Ureter (tissue), 1 donor: Measurements from ENCODE around the gene ZFYVE9. TPM values are rescaled to one million over a fixed set of nuclear protein-coding genes. Genes with fewer than 3 reads are reported as not detected.
"Not testable (repeated sequence)": the region's sequence is repeated elsewhere in the genome, so short reads cannot be mapped to it uniquely, and the experiment has no call there.

Experiments used
- DNase-seq: peaks from one replicate; pipeline ENCODE4 v3.0.0-alpha.2; 2020; ENCODE audit warnings: low spot score
- total RNA-seq: library from RNA; stranded (reverse); gene quantifications from one replicate; pipeline ENCODE4 v1.2.4, GENCODE V29; 2023
- donor health status: DM: yes; HTN: yes; CAD: no.

The ZFYVE9 gene
- total RNA-seq: 39.2 TPM

GRCh38 chr1:52141513-52142219 is at the start of gene ZFYVE9:
Gene ZFYVE9 (plus strand): TSS chr1:52142089. CDS start chr1:52233207, 91,118 bp downstream.
- peak; percentile 67 for DNase-seq

GRCh38 chr1:52094300-52094699 is 47.6 kb upstream of the ZFYVE9 start:
- DNase-seq: not testable (repeated sequence)

- no peak for DNase-seq
Measured at GRCh38 chr1:52096216-52096615, 45.7 kb upstream of the ZFYVE9 start.

- DNase-seq: no peak
Measured at GRCh38 chr1:52098139-52098871, 43.6 kb upstream of the ZFYVE9 start.

- DNase-seq: no peak
Measured at GRCh38 chr1:52102336-52103013, 39.4 kb upstream of the ZFYVE9 start.

- no peak for DNase-seq
Measured at GRCh38 chr1:52111492-52111891, 30.4 kb upstream of the ZFYVE9 start.

- DNase-seq: no peak
Measured at GRCh38 chr1:52112489-52112888, 29.4 kb upstream of the ZFYVE9 start.

- no peak for DNase-seq
Measured at GRCh38 chr1:52119301-52120079, 22.4 kb upstream of the ZFYVE9 start.

- DNase-seq: no peak
Measured at GRCh38 chr1:52122384-52122783, 19.5 kb upstream of the ZFYVE9 start.

- DNase-seq: no peak
Measured at GRCh38 chr1:52123622-52124021, 18.3 kb upstream of the ZFYVE9 start.

GRCh38 chr1:52125736-52126359 is 16.0 kb upstream of the ZFYVE9 start:
- DNase-seq: no peak

GRCh38 chr1:52127181-52128180 is 14.4 kb upstream of the ZFYVE9 start:
- no peak for DNase-seq

GRCh38 chr1:52139817-52140540 is 1.9 kb upstream of the ZFYVE9 start:
- DNase-seq: no peak

- DNase-seq: no peak
Measured at GRCh38 chr1:52140633-52141512, 1.0 kb upstream of the ZFYVE9 start.

GRCh38 chr1:52142220-52143183 is 613 bp downstream of the ZFYVE9 start:
- peak; percentile 47 for DNase-seq

- DNase-seq: no peak
Measured at GRCh38 chr1:52145137-52145536, 3.2 kb downstream of the ZFYVE9 start.

- not testable (repeated sequence) for DNase-seq
Measured at GRCh38 chr1:52150445-52150844, 8.6 kb downstream of the ZFYVE9 start.
